ENCODE measurements around the gene DLG1.

- no peak for TF ChIP-seq CTCF (conservative IDR thresholded peaks at IDR 0.05; ENCODE audit: low read depth in 2 of 2)
- no peak for TF ChIP-seq POLR2AphosphoS5 (IDR thresholded peaks at IDR 0.05; ENCODE audit: low read depth)
- no peak for TF ChIP-seq EZH2 (IDR thresholded peaks at IDR 0.05; ENCODE audit: low read depth, unreplicated experiment)
- no peak for TF ChIP-seq NANOG (IDR thresholded peaks at IDR 0.05; ENCODE audit: borderline replicate concordance)
- TF ChIP-seq EZH2phosphoT487 (IDR thresholded peaks at IDR 0.05; ENCODE audit: unreplicated experiment): no peak
- TF ChIP-seq REST (IDR thresholded peaks at IDR 0.05; ENCODE audit: unreplicated experiment): no peak
- TF ChIP-seq CREB1 (CRISPR knock-in tag; IDR thresholded peaks at IDR 0.05; ENCODE audit: low read depth): no peak
- no peak for TF ChIP-seq JUNB (IDR thresholded peaks at IDR 0.05; ENCODE audit: unreplicated experiment)
Observed at GRCh38 chr3:197278933-197279332, 19.5 kb downstream of the DLG1 start.
